ENCODE data around the gene ABTB2. TPM values are rescaled to one million over a fixed set of nuclear protein-coding genes. Genes with fewer than 3 reads are reported as not detected.

Gene ABTB2
- polyA plus RNA-seq, 1 donor (not counting 4 experiments of a cell fraction or from before 2014, with no cell fraction given) = 1.0 TPM

DNA sequence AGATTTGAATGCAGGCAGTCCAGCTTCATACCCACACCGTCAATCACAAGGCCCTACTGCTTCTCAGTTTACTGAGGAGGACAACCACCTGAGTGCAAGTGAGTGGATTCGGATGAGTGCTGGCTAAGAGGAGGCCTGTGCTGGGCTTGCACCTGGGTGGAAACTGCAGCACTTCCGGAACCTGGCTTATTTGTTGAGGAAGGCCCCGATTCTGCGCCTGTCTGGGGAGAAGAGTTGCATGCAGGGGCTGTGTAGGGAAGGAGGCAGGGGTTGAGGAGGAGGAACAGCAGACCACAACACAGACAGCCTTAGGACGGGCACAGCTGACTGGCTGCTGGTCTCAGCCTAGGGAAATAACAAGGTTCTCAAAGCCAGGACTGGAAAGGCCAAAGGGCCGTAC is 20.8 kb downstream of the ABTB2 start:
- peaks cover 2% of the 10 kb centered on the region for H3K9me1 ChIP-seq (ENCODE audit: control insufficient read depth, extremely low read depth, insufficient read depth, low read length)
- H3K4me1 ChIP-seq (ENCODE audit: control insufficient read depth, extremely low read depth, insufficient read depth, low read length) = no peaks in the 10 kb centered on the region
- H3K27ac ChIP-seq (ENCODE audit: control insufficient read depth, insufficient read depth, low read length) = no peak overlapping the region
- TF ChIP-seq, protein P1, sequence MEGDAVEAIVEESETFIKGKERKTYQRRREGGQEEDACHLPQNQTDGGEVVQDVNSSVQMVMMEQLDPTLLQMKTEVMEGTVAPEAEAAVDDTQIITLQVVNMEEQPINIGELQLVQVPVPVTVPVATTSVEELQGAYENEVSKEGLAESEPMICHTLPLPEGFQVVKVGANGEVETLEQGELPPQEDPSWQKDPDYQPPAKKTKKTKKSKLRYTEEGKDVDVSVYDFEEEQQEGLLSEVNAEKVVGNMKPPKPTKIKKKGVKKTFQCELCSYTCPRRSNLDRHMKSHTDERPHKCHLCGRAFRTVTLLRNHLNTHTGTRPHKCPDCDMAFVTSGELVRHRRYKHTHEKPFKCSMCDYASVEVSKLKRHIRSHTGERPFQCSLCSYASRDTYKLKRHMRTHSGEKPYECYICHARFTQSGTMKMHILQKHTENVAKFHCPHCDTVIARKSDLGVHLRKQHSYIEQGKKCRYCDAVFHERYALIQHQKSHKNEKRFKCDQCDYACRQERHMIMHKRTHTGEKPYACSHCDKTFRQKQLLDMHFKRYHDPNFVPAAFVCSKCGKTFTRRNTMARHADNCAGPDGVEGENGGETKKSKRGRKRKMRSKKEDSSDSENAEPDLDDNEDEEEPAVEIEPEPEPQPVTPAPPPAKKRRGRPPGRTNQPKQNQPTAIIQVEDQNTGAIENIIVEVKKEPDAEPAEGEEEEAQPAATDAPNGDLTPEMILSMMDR (optimal IDR thresholded peaks at IDR 0.05 in 1 of 3, IDR thresholded peaks at IDR 0.05 in 1 of 3, conservative IDR thresholded peaks at IDR 0.05 in 1 of 3; ENCODE audit: extremely low read depth in 1 of 3, insufficient read depth in 2 of 3, low read length in 3 of 3) = no peak
- no peak for TF ChIP-seq EZH2 (IDR thresholded peaks at IDR 0.05; ENCODE audit: low read length)
- H3K9me3 ChIP-seq (ENCODE audit: control insufficient read depth, low read depth, low read length) = no peaks in the 10 kb centered on the region
- FAIRE-seq = no peak
- no peaks in the 10 kb centered on the region for H3K27me3 ChIP-seq (ENCODE audit: control insufficient read depth, extremely low read depth, insufficient read depth, low read length)
- dilution Hi-C loops (cut with MboI; ENCODE audit: extremely low pct_ligation_motif_present, low sequenced_read_pairs) = no loop called here
- no peak overlapping the region for H3K4me3 ChIP-seq (ENCODE audit: control insufficient read depth in 2 of 3, extremely low read depth in 1 of 3, insufficient read depth in 2 of 3, low read depth in 1 of 3, low read length in 3 of 3)
- H4K20me1 ChIP-seq (ENCODE audit: control insufficient read depth, extremely low read depth, insufficient read depth, low read length) = no peaks in the 10 kb centered on the region
- no peak overlapping the region for H2AFZ ChIP-seq (ENCODE audit: control insufficient read depth, low read length)
- H3K79me2 ChIP-seq (ENCODE audit: control insufficient read depth, insufficient read depth, low read length) = no peaks in the 10 kb centered on the region
- DNase-seq (ENCODE audit: low read depth, low spot score) = no peak
- H3K9ac ChIP-seq (ENCODE audit: control insufficient read depth, extremely low read depth, insufficient read depth, low read length) = no peak overlapping the region
- no peaks in the 10 kb centered on the region for H3K36me3 ChIP-seq (ENCODE audit: control insufficient read depth in 2 of 2, extremely low read depth in 1 of 2, insufficient read depth in 2 of 2, low read length in 2 of 2)
- no peak overlapping the region for H3K4me2 ChIP-seq (ENCODE audit: control insufficient read depth, extremely low read depth, insufficient read depth, low read depth, low read length)

DNA sequence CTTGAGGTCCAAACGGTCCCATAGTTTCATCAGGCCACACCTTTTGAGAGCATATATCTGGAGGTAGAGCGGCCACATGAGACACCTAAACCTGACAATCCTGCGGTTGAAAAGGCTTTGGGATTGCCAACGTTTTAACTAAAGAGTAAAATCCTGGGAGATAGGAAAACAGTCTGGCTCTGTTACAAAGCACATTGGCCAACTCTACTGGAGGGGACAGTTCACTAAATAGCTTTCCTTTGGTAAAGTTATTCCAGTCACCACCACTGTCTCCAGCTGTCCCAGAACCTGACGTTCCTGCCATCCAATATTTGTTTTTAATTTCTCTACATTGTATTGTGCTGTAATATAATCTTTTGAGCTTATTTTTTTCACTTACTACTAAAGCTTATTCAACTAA is 22.0 kb downstream of the ABTB2 start:
- no peaks in the 10 kb centered on the region for H3K79me2 ChIP-seq (ENCODE audit: control insufficient read depth, insufficient read depth, low read length)

More for the DNA sequence above, 22.0 kb downstream of the ABTB2 start:
- no peaks in the 10 kb centered on the region for H4K20me1 ChIP-seq (ENCODE audit: control insufficient read depth, extremely low read depth, insufficient read depth, low read length)
- TF ChIP-seq EZH2 (IDR thresholded peaks at IDR 0.05; ENCODE audit: low read length) = no peak
- TF ChIP-seq, protein P1 (optimal IDR thresholded peaks at IDR 0.05 in 1 of 3, IDR thresholded peaks at IDR 0.05 in 1 of 3, conservative IDR thresholded peaks at IDR 0.05 in 1 of 3; ENCODE audit: extremely low read depth in 1 of 3, insufficient read depth in 2 of 3, low read length in 3 of 3) = no peak
- no peak for FAIRE-seq
- no peaks in the 10 kb centered on the region for H3K36me3 ChIP-seq (ENCODE audit: control insufficient read depth in 2 of 2, extremely low read depth in 1 of 2, insufficient read depth in 2 of 2, low read length in 2 of 2)
- H2AFZ ChIP-seq (ENCODE audit: control insufficient read depth, low read length) = no peak overlapping the region
- no peaks in the 10 kb centered on the region for H3K9me3 ChIP-seq (ENCODE audit: control insufficient read depth, low read depth, low read length)
- no peaks in the 10 kb centered on the region for H3K4me1 ChIP-seq (ENCODE audit: control insufficient read depth, extremely low read depth, insufficient read depth, low read length)
- no peak overlapping the region for H3K27ac ChIP-seq (ENCODE audit: control insufficient read depth, insufficient read depth, low read length)
- H3K9me1 ChIP-seq (ENCODE audit: control insufficient read depth, extremely low read depth, insufficient read depth, low read length) = peaks cover 2% of the 10 kb centered on the region
- H3K4me2 ChIP-seq (ENCODE audit: control insufficient read depth, extremely low read depth, insufficient read depth, low read depth, low read length) = no peak overlapping the region
- no peaks in the 10 kb centered on the region for H3K27me3 ChIP-seq (ENCODE audit: control insufficient read depth, extremely low read depth, insufficient read depth, low read length)
- no peak overlapping the region for H3K9ac ChIP-seq (ENCODE audit: control insufficient read depth, extremely low read depth, insufficient read depth, low read length)
- no peak for DNase-seq (ENCODE audit: low read depth, low spot score)
- dilution Hi-C loops (cut with MboI; ENCODE audit: extremely low pct_ligation_motif_present, low sequenced_read_pairs) = no loop called here
- H3K4me3 ChIP-seq (ENCODE audit: control insufficient read depth in 2 of 3, extremely low read depth in 1 of 3, insufficient read depth in 2 of 3, low read depth in 1 of 3, low read length in 3 of 3) = no peak overlapping the region

Data from keratinocyte (primary cell).